ENCODE measurements around the gene AFG1L.
"Not testable (repeated sequence)": the region's sequence is repeated elsewhere in the genome, so short reads cannot be mapped to it uniquely, and the experiment has no call there.

The AFG1L gene

GRCh38 chr6:108260809-108261569 is 33.9 kb upstream of the AFG1L start, which contains the start of gene SNX3:
Gene SNX3, minus strand, starts transcription at chr6:108261040. Its CDS starts 119 bp downstream, at chr6:108260921.
- Histone ChIP-seq H3K36me3 (ENCODE audit: control insufficient read depth in 2 of 2, insufficient read depth in 2 of 2, low read length in 2 of 2) (no peaks in the 10 kb centered on the region), H3K4me3 (ENCODE audit: low read length in 2 of 2) (peak within 1 kb of the TSS; percentile 89 to 95), H3K27ac (ENCODE audit: low read length) (peak within 1 kb of the TSS; percentile 88), H3K9me3 (ENCODE audit: control insufficient read depth in 2 of 2, low read length in 2 of 2) (no peaks in the 10 kb centered on the region), H3K4me1 (ENCODE audit: control insufficient read depth, insufficient read depth, low read length) (peaks cover 2% of the 10 kb centered on the region), H3K27me3 (ENCODE audit: control insufficient read depth in 1 of 2, insufficient read depth in 2 of 2, low read length in 2 of 2) (no peaks in the 10 kb centered on the region), H3K9ac (ENCODE audit: low read length in 2 of 2) (peak within 1 kb of the TSS; percentile 91 to 96)

- no peaks in the 10 kb centered on the region for H3K27me3 ChIP-seq (ENCODE audit: control insufficient read depth in 1 of 2, insufficient read depth in 2 of 2, low read length in 2 of 2)
- no peaks in the 10 kb centered on the region for H3K36me3 ChIP-seq (ENCODE audit: control insufficient read depth in 2 of 2, insufficient read depth in 2 of 2, low read length in 2 of 2)
- H3K27ac ChIP-seq (ENCODE audit: low read length), result no peak overlapping the region
- peaks cover 2% of the 10 kb centered on the region for H3K4me1 ChIP-seq (ENCODE audit: control insufficient read depth, insufficient read depth, low read length)
- H3K9ac ChIP-seq (ENCODE audit: low read length in 2 of 2), result no peak overlapping the region
- H3K4me3 ChIP-seq (ENCODE audit: low read length in 2 of 2), result no peak overlapping the region
- no peaks in the 10 kb centered on the region for H3K9me3 ChIP-seq (ENCODE audit: control insufficient read depth in 2 of 2, low read length in 2 of 2)
Measured at GRCh38 chr6:108263371-108263770, 31.5 kb upstream of the AFG1L start.

GRCh38 chr6:108268845-108269244 is 26.0 kb upstream of the AFG1L start:
- H3K36me3 ChIP-seq (ENCODE audit: control insufficient read depth in 2 of 2, insufficient read depth in 2 of 2, low read length in 2 of 2), result no peaks in the 10 kb centered on the region
- H3K27ac ChIP-seq (ENCODE audit: low read length), result no peak overlapping the region
- no peaks in the 10 kb centered on the region for H3K4me1 ChIP-seq (ENCODE audit: control insufficient read depth, insufficient read depth, low read length)
- no peaks in the 10 kb centered on the region for H3K27me3 ChIP-seq (ENCODE audit: control insufficient read depth in 1 of 2, insufficient read depth in 2 of 2, low read length in 2 of 2)
- H3K4me3 ChIP-seq (ENCODE audit: low read length in 2 of 2), result no peak overlapping the region
- no peaks in the 10 kb centered on the region for H3K9me3 ChIP-seq (ENCODE audit: control insufficient read depth in 2 of 2, low read length in 2 of 2)
- no peak overlapping the region for H3K9ac ChIP-seq (ENCODE audit: low read length in 2 of 2)

- not testable (repeated sequence) for H3K4me1 ChIP-seq (ENCODE audit: control insufficient read depth, insufficient read depth, low read length)
Measured at GRCh38 chr6:108269955-108270354, 24.9 kb upstream of the AFG1L start.

GRCh38 chr6:108274546-108274945 is 20.3 kb upstream of the AFG1L start:
- Histone ChIP-seq H3K27ac (ENCODE audit: low read length) (no peak overlapping the region), H3K27me3 (ENCODE audit: control insufficient read depth in 1 of 2, insufficient read depth in 2 of 2, low read length in 2 of 2) (no peaks in the 10 kb centered on the region), H3K9ac (ENCODE audit: low read length in 2 of 2) (no peak overlapping the region), H3K4me1 (ENCODE audit: control insufficient read depth, insufficient read depth, low read length) (no peaks in the 10 kb centered on the region), H3K36me3 (ENCODE audit: control insufficient read depth in 2 of 2, insufficient read depth in 2 of 2, low read length in 2 of 2) (no peaks in the 10 kb centered on the region), H3K4me3 (ENCODE audit: low read length in 2 of 2) (no peak overlapping the region), H3K9me3 (ENCODE audit: control insufficient read depth in 2 of 2, low read length in 2 of 2) (no peaks in the 10 kb centered on the region)

More at GRCh38 chr6:108269955-108270354, 24.9 kb upstream of the AFG1L start:
- not testable (repeated sequence) for H3K4me3 ChIP-seq (ENCODE audit: low read length in 2 of 2); H3K27ac ChIP-seq (ENCODE audit: low read length); H3K9me3 ChIP-seq (ENCODE audit: control insufficient read depth in 2 of 2, low read length in 2 of 2); H3K9ac ChIP-seq (ENCODE audit: low read length in 2 of 2); H3K36me3 ChIP-seq (ENCODE audit: control insufficient read depth in 2 of 2, insufficient read depth in 2 of 2, low read length in 2 of 2); H3K27me3 ChIP-seq (ENCODE audit: control insufficient read depth in 1 of 2, insufficient read depth in 2 of 2, low read length in 2 of 2)

- Histone ChIP-seq H3K9ac (ENCODE audit: low read length in 2 of 2) (no peak overlapping the region), H3K4me1 (ENCODE audit: control insufficient read depth, insufficient read depth, low read length) (no peaks in the 10 kb centered on the region), H3K4me3 (ENCODE audit: low read length in 2 of 2) (no peak overlapping the region), H3K27me3 (ENCODE audit: control insufficient read depth in 1 of 2, insufficient read depth in 2 of 2, low read length in 2 of 2) (no peaks in the 10 kb centered on the region), H3K9me3 (ENCODE audit: control insufficient read depth in 2 of 2, low read length in 2 of 2) (no peaks in the 10 kb centered on the region), H3K27ac (ENCODE audit: low read length) (no peak overlapping the region), H3K36me3 (ENCODE audit: control insufficient read depth in 2 of 2, insufficient read depth in 2 of 2, low read length in 2 of 2) (no peaks in the 10 kb centered on the region)
Measured at GRCh38 chr6:108275976-108276375, 18.9 kb upstream of the AFG1L start.

- Histone ChIP-seq H3K36me3 (ENCODE audit: control insufficient read depth in 2 of 2, insufficient read depth in 2 of 2, low read length in 2 of 2) (no peaks in the 10 kb centered on the region), H3K4me1 (ENCODE audit: control insufficient read depth, insufficient read depth, low read length) (no peaks in the 10 kb centered on the region), H3K27ac (ENCODE audit: low read length) (no peak overlapping the region), H3K4me3 (ENCODE audit: low read length in 2 of 2) (no peak overlapping the region), H3K9me3 (ENCODE audit: control insufficient read depth in 2 of 2, low read length in 2 of 2) (no peaks in the 10 kb centered on the region), H3K27me3 (ENCODE audit: control insufficient read depth in 1 of 2, insufficient read depth in 2 of 2, low read length in 2 of 2) (no peaks in the 10 kb centered on the region), H3K9ac (ENCODE audit: low read length in 2 of 2) (no peak overlapping the region)
Measured at GRCh38 chr6:108277295-108277694, 17.6 kb upstream of the AFG1L start.

GRCh38 chr6:108277831-108278230 is 17.0 kb upstream of the AFG1L start:
- no peaks in the 10 kb centered on the region for H3K9me3 ChIP-seq (ENCODE audit: control insufficient read depth in 2 of 2, low read length in 2 of 2)
- H3K9ac ChIP-seq (ENCODE audit: low read length in 2 of 2), result no peak overlapping the region
- no peaks in the 10 kb centered on the region for H3K4me1 ChIP-seq (ENCODE audit: control insufficient read depth, insufficient read depth, low read length)
- H3K27me3 ChIP-seq (ENCODE audit: control insufficient read depth in 1 of 2, insufficient read depth in 2 of 2, low read length in 2 of 2), result no peaks in the 10 kb centered on the region
- H3K4me3 ChIP-seq (ENCODE audit: low read length in 2 of 2), result no peak overlapping the region
- H3K36me3 ChIP-seq (ENCODE audit: control insufficient read depth in 2 of 2, insufficient read depth in 2 of 2, low read length in 2 of 2), result no peaks in the 10 kb centered on the region
- no peak overlapping the region for H3K27ac ChIP-seq (ENCODE audit: low read length)

- no peaks in the 10 kb centered on the region for H3K4me1 ChIP-seq (ENCODE audit: control insufficient read depth, insufficient read depth, low read length)
Measured at GRCh38 chr6:108285381-108285780, 9.5 kb upstream of the AFG1L start.

GRCh38 chr6:108286366-108286765 is 8.5 kb upstream of the AFG1L start:
- no peaks in the 10 kb centered on the region for H3K9me3 ChIP-seq (ENCODE audit: control insufficient read depth in 2 of 2, low read length in 2 of 2)
- no peak overlapping the region for H3K27ac ChIP-seq (ENCODE audit: low read length)
- no peaks in the 10 kb centered on the region for H3K4me1 ChIP-seq (ENCODE audit: control insufficient read depth, insufficient read depth, low read length)

More at GRCh38 chr6:108285381-108285780, 9.5 kb upstream of the AFG1L start:
- Histone ChIP-seq H3K27me3 (ENCODE audit: control insufficient read depth in 1 of 2, insufficient read depth in 2 of 2, low read length in 2 of 2) (no peaks in the 10 kb centered on the region), H3K36me3 (ENCODE audit: control insufficient read depth in 2 of 2, insufficient read depth in 2 of 2, low read length in 2 of 2) (no peaks in the 10 kb centered on the region), H3K9ac (ENCODE audit: low read length in 2 of 2) (no peak overlapping the region), H3K9me3 (ENCODE audit: control insufficient read depth in 2 of 2, low read length in 2 of 2) (no peaks in the 10 kb centered on the region), H3K27ac (ENCODE audit: low read length) (no peak overlapping the region), H3K4me3 (ENCODE audit: low read length in 2 of 2) (no peak overlapping the region)

GRCh38 chr6:108287373-108287772 is 7.5 kb upstream of the AFG1L start:
- Histone ChIP-seq H3K9me3 (ENCODE audit: control insufficient read depth in 2 of 2, low read length in 2 of 2) (no peaks in the 10 kb centered on the region), H3K36me3 (ENCODE audit: control insufficient read depth in 2 of 2, insufficient read depth in 2 of 2, low read length in 2 of 2) (no peaks in the 10 kb centered on the region), H3K4me1 (ENCODE audit: control insufficient read depth, insufficient read depth, low read length) (no peaks in the 10 kb centered on the region), H3K9ac (ENCODE audit: low read length in 2 of 2) (no peak overlapping the region), H3K27ac (ENCODE audit: low read length) (no peak overlapping the region), H3K27me3 (ENCODE audit: control insufficient read depth in 1 of 2, insufficient read depth in 2 of 2, low read length in 2 of 2) (no peaks in the 10 kb centered on the region), H3K4me3 (ENCODE audit: low read length in 2 of 2) (no peak overlapping the region)

More at GRCh38 chr6:108286366-108286765, 8.5 kb upstream of the AFG1L start:
- Histone ChIP-seq H3K36me3 (ENCODE audit: control insufficient read depth in 2 of 2, insufficient read depth in 2 of 2, low read length in 2 of 2) (no peaks in the 10 kb centered on the region), H3K4me3 (ENCODE audit: low read length in 2 of 2) (no peak overlapping the region), H3K27me3 (ENCODE audit: control insufficient read depth in 1 of 2, insufficient read depth in 2 of 2, low read length in 2 of 2) (no peaks in the 10 kb centered on the region), H3K9ac (ENCODE audit: low read length in 2 of 2) (no peak overlapping the region)

Data from stomach smooth muscle (tissue), 2 donors.